ENCODE data around the gene EFR3B.

Gene EFR3B

DNA sequence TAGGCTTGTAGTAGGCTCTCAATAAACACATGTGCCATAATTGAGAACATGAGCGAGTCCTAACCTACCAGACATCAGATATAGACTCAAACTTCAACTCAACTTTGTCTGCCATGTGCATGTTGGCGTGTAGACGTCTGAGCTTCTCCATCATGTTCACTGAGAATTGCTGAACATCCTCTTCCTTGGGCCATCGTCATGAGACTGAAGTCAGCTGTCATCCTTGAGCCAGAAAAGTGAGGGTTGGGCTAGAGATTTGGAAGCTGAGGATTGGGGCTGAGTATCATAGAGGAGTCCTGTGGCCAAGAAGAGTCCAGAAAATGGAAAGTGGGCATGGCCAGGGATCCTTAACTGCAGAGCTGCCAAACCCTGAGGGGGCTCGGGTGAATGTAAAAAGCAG, 7.8 kb upstream of the EFR3B start:
- 91% methylated on average over 5 of the region's 5 CpGs for WGBS, 2 experiments
- Histone ChIP-seq H3K27me3 (ENCODE audit: control insufficient read depth, insufficient read depth, low read length, poor library complexity, severe bottlenecking) (no peaks in the 10 kb centered on the region), H3K9me3 (ENCODE audit: control insufficient read depth, low read length) (no peaks in the 10 kb centered on the region), H3K36me3 (ENCODE audit: control insufficient read depth, insufficient read depth, low read length) (no peaks in the 10 kb centered on the region), H3K4me1 (ENCODE audit: control insufficient read depth, insufficient read depth, low read length) (peaks cover 6% of the 10 kb centered on the region), H3K27ac (ENCODE audit: insufficient read depth, low read depth, low read length, poor library complexity, severe bottlenecking) (no peak overlapping the region), H3K4me3 (ENCODE audit: insufficient read depth, low read depth, low read length) (no peak overlapping the region)

DNA sequence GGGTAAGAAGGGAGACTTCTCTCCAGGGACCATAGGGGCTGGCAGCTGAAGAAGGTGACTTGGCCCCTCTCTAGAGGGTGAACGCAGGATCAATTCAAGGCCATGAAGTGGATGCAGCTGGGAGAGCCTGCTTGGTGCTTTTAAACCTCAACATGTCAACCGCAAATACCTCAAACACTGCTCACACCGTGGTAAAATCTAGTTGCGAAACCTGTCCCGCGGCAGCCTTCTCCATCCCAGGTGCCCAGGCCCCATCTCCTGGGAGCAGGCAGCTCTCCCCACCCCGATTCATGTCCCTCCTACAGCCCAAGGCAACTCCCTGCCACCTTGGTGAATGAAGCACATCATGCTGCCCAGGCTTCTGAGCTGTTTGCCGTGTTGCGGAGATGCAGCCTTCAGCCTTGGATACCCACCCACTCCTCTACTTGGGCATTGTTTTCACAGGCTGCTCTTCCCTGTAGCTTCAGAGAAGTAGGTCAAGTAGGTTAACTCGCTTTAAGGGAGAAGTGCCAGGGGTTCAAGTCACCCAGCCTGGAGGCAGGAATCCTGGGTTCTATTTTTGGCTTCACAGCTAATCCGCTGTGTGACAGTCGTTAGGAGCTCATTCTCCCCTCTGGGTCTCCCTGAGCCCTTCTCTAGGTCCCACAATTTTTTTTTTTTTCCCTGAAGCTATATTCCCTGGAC, 6.2 kb upstream of the EFR3B start:
- H3K27ac ChIP-seq (ENCODE audit: insufficient read depth, low read depth, low read length, poor library complexity, severe bottlenecking) = no peak overlapping the region
- peaks cover 10% of the 10 kb centered on the region for H3K27me3 ChIP-seq (ENCODE audit: control insufficient read depth, insufficient read depth, low read length, poor library complexity, severe bottlenecking)
- no peaks in the 10 kb centered on the region for H3K36me3 ChIP-seq (ENCODE audit: control insufficient read depth, insufficient read depth, low read length)
- H3K4me1 ChIP-seq (ENCODE audit: control insufficient read depth, insufficient read depth, low read length) = peaks cover 6% of the 10 kb centered on the region
- no peaks in the 10 kb centered on the region for H3K9me3 ChIP-seq (ENCODE audit: control insufficient read depth, low read length)
- 82% methylated on average over 12 of the region's 12 CpGs for whole genome bisulfite sequencing, 2 experiments
- H3K4me3 ChIP-seq (ENCODE audit: insufficient read depth, low read depth, low read length) = no peak overlapping the region

DNA sequence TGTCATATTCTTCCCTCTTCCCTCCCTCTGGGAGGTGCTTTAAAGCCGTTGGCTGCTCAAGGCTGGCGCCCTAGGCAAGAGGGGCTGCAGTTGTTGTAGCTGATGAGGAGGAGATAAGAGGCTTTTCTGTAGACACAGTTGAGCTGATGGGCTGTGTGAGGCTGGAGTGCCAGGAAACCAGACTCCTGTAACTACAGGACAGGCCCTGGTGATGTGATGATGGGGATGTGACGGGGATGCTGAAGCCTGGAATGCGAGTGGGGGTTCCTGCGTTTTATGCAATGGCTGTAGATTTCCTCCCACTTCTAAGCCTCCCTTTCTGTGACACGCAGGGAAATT, 5.7 kb upstream of the EFR3B start:
- no peak overlapping the region for H3K4me3 ChIP-seq (ENCODE audit: insufficient read depth, low read depth, low read length)
- no peaks in the 10 kb centered on the region for H3K36me3 ChIP-seq (ENCODE audit: control insufficient read depth, insufficient read depth, low read length)
- H3K4me1 ChIP-seq (ENCODE audit: control insufficient read depth, insufficient read depth, low read length) = peaks cover 6% of the 10 kb centered on the region
- WGBS, 2 experiments = 77 to 82% methylated on average over 6 of the region's 6 CpGs
- H3K27ac ChIP-seq (ENCODE audit: insufficient read depth, low read depth, low read length, poor library complexity, severe bottlenecking) = no peak overlapping the region
- H3K27me3 ChIP-seq (ENCODE audit: control insufficient read depth, insufficient read depth, low read length, poor library complexity, severe bottlenecking) = peaks cover 15% of the 10 kb centered on the region
- no peaks in the 10 kb centered on the region for H3K9me3 ChIP-seq (ENCODE audit: control insufficient read depth, low read length)

DNA sequence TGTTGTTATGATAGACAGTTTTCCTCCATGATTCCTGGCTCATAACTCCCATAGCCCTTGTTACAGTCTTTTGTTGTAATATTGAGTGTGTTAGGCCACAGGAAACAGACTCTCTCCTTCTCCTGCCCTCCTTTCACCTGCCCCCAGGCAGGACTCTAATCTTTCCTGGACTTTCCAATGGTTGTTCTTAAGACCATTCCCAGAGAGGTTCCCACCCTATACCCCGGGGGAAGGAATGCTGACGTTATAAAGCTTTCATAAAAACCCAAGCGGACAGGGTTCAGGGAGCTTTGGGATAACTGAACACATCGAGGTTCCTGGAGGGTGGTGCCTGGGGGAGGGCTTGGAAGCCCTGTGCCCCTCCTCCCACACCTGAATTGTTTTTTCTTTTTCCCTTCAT, 2.8 kb upstream of the EFR3B start:
- peaks cover 8% of the 10 kb centered on the region for H3K4me1 ChIP-seq (ENCODE audit: control insufficient read depth, insufficient read depth, low read length)
- H3K27me3 ChIP-seq (ENCODE audit: control insufficient read depth, insufficient read depth, low read length, poor library complexity, severe bottlenecking) = peaks cover 30% of the 10 kb centered on the region
- H3K27ac ChIP-seq (ENCODE audit: insufficient read depth, low read depth, low read length, poor library complexity, severe bottlenecking) = no peak overlapping the region
- H3K9me3 ChIP-seq (ENCODE audit: control insufficient read depth, low read length) = no peaks in the 10 kb centered on the region
- H3K36me3 ChIP-seq (ENCODE audit: control insufficient read depth, insufficient read depth, low read length) = no peaks in the 10 kb centered on the region
- WGBS, 2 experiments = 93 to 97% methylated on average over 4 of the region's 4 CpGs
- no peak overlapping the region for H3K4me3 ChIP-seq (ENCODE audit: insufficient read depth, low read depth, low read length)

DNA sequence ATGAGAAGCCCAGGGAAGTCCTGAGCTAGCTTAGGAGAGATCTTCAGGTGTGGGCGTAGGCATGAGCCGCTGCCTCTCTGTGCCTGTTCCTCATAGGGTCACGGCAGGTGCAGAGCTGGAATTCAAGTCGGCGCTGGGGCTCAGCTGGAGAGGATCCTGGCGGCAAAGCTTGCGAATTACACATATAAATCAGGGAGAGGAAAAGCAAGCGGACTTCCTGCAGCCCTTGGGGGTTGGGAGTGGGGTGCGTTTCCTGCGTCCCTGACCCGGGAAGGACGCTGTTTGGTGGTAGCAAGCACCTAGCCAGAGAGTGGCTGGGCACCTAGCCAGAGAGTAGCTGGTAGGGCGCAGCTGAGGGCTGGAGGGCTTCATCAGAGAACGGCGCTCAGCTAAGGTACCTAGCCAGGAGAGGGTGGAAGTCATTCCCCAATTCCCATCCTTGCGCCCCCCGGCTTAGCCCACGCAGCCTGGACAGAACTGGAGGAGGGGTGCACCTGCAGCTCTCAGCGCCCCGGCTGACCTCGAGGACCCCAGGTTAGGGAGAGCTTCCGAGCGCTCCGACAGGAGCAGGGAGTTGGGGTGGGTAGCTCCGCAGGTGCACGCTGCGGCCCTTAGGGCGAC, 459 bp upstream of the EFR3B start:
- Histone ChIP-seq H3K27ac (ENCODE audit: insufficient read depth, low read depth, low read length, poor library complexity, severe bottlenecking) (no peak overlapping the region), H3K36me3 (ENCODE audit: control insufficient read depth, insufficient read depth, low read length) (no peaks in the 10 kb centered on the region), H3K9me3 (ENCODE audit: control insufficient read depth, low read length) (no peaks in the 10 kb centered on the region), H3K27me3 (ENCODE audit: control insufficient read depth, insufficient read depth, low read length, poor library complexity, severe bottlenecking) (peaks cover 30% of the 10 kb centered on the region), H3K4me3 (ENCODE audit: insufficient read depth, low read depth, low read length) (peak overlapping the region; percentile 31), H3K4me1 (ENCODE audit: control insufficient read depth, insufficient read depth, low read length) (peaks cover 8% of the 10 kb centered on the region)
- WGBS, 2 experiments = 3% methylated on average over 28 of the region's 28 CpGs

DNA sequence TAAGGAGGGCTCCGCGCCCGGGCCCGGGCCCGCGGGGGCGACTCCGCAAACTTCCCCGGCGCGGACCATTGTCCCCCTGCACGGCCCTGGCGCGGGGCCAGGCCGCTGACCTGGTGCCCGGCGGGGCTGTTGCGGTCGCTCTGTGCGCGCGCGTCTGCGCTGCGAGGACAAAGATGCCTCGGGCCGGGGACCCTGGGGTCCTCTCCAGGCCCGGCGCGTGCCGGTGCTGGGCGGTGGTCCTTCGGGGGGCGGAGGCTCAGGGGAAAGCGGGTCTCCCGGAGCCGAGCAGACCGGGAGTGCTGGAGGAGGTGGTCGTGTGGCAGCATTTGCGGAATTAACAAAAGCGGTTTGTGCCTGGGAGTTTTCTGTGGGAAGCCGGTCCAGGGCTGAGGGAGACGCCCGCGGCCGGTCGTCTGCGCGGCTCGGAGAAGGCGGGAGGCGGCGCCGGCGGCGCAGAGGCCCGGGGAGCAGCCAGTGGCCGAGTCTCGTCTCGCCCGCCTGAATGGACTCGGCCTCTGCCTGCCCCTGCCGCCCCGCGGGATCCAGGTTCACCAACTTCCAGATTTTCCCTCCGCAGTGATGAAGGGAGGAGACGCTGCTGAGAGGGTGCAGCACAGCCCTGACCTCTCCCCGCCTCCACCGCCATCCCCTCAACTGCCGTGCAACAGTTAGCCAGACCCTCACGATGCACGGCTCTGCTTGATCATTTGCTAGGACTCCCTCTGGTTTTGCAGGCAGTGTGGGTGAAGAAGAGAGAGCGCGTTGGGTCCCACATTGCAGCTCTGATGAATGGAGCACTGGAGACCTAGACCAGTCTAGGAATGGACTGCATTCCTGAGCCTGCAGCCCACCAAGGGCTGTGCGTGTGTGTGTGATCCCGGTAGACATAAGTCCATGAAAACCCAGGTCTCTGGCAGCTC, 705 bp downstream of the EFR3B start:
- peak overlapping the region; percentile 91 for H3K4me3 ChIP-seq (ENCODE audit: insufficient read depth, low read depth, low read length)
- H3K36me3 ChIP-seq (ENCODE audit: control insufficient read depth, insufficient read depth, low read length) = no peaks in the 10 kb centered on the region
- WGBS, 2 experiments = 0 to 1% methylated on average over 76 of the region's 76 CpGs
- peaks cover 8% of the 10 kb centered on the region for H3K4me1 ChIP-seq (ENCODE audit: control insufficient read depth, insufficient read depth, low read length)
- no peaks in the 10 kb centered on the region for H3K9me3 ChIP-seq (ENCODE audit: control insufficient read depth, low read length)
- H3K27ac ChIP-seq (ENCODE audit: insufficient read depth, low read depth, low read length, poor library complexity, severe bottlenecking) = peak overlapping the region; percentile 91
- H3K27me3 ChIP-seq (ENCODE audit: control insufficient read depth, insufficient read depth, low read length, poor library complexity, severe bottlenecking) = peaks cover 30% of the 10 kb centered on the region

DNA sequence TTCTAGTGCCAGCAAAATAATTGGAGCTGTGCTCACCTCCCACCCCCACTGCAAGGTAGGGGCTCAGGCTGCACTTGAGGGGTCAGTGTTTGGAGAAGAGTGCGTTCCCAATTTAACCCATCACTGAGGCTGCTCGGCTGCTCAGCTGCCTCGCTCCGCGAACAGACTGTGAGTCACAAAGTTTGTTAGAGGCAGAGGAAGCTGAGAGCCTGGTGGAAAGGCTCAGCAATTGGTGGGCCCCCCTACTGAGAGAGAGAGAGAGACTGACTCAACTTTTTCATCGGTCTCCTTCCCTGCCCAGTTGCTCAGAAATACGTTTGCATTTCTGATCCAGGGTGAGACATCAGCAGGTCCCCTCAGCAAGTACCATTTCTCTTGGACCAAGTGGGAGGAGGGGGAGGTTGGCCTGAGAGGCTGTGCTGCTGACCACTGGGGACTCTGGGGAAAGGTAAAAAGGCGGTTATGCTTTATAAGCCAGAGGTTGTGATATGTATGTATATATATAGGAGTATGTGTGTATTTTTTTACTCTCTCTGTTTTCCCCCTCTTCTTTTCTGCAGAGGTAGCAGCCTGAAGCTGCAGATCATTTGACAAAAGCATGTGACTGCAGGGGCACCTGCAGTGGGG, 1.5 kb downstream of the EFR3B start:
- Histone ChIP-seq H3K27me3 (ENCODE audit: control insufficient read depth, insufficient read depth, low read length, poor library complexity, severe bottlenecking) (peaks cover 30% of the 10 kb centered on the region), H3K27ac (ENCODE audit: insufficient read depth, low read depth, low read length, poor library complexity, severe bottlenecking) (no peak overlapping the region), H3K36me3 (ENCODE audit: control insufficient read depth, insufficient read depth, low read length) (no peaks in the 10 kb centered on the region), H3K4me3 (ENCODE audit: insufficient read depth, low read depth, low read length) (peak overlapping the region; percentile 91), H3K9me3 (ENCODE audit: control insufficient read depth, low read length) (no peaks in the 10 kb centered on the region), H3K4me1 (ENCODE audit: control insufficient read depth, insufficient read depth, low read length) (peaks cover 8% of the 10 kb centered on the region)
- WGBS, 2 experiments = 10 to 14% methylated on average over 8 of the region's 8 CpGs

DNA sequence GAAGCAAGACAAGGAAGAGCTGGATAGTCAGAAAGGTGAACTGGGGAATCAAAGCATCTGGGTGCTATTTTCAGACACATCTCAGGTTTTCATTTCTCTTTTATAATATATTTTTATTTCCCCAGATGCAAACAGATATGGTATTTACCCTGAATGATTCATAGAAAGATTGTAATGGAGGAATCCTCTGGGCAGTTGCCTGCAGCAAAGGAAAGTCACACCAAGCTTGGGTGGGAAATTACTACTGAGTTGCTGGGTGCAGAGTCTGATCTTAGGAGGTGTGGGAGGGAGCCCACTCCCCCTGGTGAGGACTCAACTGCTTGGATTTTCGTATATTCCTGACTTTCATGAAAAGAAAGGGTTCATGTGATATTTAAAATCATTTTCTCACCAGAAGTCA, 2.1 kb downstream of the EFR3B start:
- Histone ChIP-seq H3K27ac (ENCODE audit: insufficient read depth, low read depth, low read length, poor library complexity, severe bottlenecking) (no peak overlapping the region), H3K9me3 (ENCODE audit: control insufficient read depth, low read length) (no peaks in the 10 kb centered on the region), H3K4me3 (ENCODE audit: insufficient read depth, low read depth, low read length) (no peak overlapping the region), H3K27me3 (ENCODE audit: control insufficient read depth, insufficient read depth, low read length, poor library complexity, severe bottlenecking) (peaks cover 30% of the 10 kb centered on the region), H3K36me3 (ENCODE audit: control insufficient read depth, insufficient read depth, low read length) (no peaks in the 10 kb centered on the region), H3K4me1 (ENCODE audit: control insufficient read depth, insufficient read depth, low read length) (peaks cover 8% of the 10 kb centered on the region)
- WGBS, 2 experiments = 92 to 100% methylated on average over 1 of the region's 1 CpG

DNA sequence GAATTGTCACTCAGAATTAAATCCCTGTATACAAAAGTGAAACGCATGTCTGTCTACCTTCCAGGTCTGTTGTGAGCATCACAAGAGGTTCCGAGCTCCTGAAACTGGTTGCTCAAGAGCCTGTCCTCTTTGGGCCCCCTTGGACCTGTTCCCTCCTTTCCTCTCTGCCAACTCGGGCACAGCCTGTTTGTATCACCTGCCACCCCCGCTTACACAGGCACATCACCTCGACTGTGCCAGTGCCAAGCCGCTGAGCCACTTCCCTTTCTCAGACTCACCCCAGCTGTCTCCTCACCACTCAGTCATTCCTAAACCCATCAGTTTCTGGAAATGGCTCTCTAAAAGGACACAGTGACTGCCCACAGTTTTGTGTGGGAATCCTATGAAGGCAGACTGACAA, 3.1 kb downstream of the EFR3B start:
- Histone ChIP-seq H3K4me1 (ENCODE audit: control insufficient read depth, insufficient read depth, low read length) (peaks cover 8% of the 10 kb centered on the region), H3K36me3 (ENCODE audit: control insufficient read depth, insufficient read depth, low read length) (no peaks in the 10 kb centered on the region), H3K9me3 (ENCODE audit: control insufficient read depth, low read length) (no peaks in the 10 kb centered on the region), H3K27me3 (ENCODE audit: control insufficient read depth, insufficient read depth, low read length, poor library complexity, severe bottlenecking) (peaks cover 27% of the 10 kb centered on the region), H3K27ac (ENCODE audit: insufficient read depth, low read depth, low read length, poor library complexity, severe bottlenecking) (no peak overlapping the region), H3K4me3 (ENCODE audit: insufficient read depth, low read depth, low read length) (no peak overlapping the region)
- WGBS, 2 experiments = 88 to 89% methylated on average over 6 of the region's 6 CpGs

DNA sequence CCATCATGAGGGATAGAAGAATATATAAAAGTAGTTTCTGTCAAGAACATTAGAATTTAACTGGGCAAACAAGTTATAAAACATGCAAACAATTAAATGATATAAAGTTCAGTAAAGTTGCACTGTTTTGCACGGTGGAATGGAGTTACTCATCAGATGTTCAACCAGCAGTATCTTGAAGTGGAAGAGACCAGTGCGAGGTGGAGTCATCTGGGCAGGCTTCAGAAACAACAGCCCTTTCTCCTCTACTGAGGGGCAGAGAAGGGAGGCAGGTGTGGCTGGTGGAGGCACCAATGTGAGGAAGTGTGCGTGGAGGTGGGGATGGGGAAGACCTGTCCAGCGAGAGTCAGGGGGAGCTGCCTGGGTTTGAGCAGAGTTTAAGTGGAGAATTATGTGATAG, 7.5 kb downstream of the EFR3B start:
- Histone ChIP-seq H3K27ac (ENCODE audit: insufficient read depth, low read depth, low read length, poor library complexity, severe bottlenecking) (no peak overlapping the region), H3K36me3 (ENCODE audit: control insufficient read depth, insufficient read depth, low read length) (no peaks in the 10 kb centered on the region), H3K4me1 (ENCODE audit: control insufficient read depth, insufficient read depth, low read length) (no peaks in the 10 kb centered on the region), H3K27me3 (ENCODE audit: control insufficient read depth, insufficient read depth, low read length, poor library complexity, severe bottlenecking) (no peaks in the 10 kb centered on the region), H3K4me3 (ENCODE audit: insufficient read depth, low read depth, low read length) (no peak overlapping the region), H3K9me3 (ENCODE audit: control insufficient read depth, low read length) (no peaks in the 10 kb centered on the region)
- 96% methylated on average over 4 of the region's 4 CpGs for WGBS, 2 experiments
